WERI-Rb-1 (cell line): ENCODE data around the gene PCDHGB2.
"Not testable (repeated sequence)": the region's sequence is repeated elsewhere in the genome, so short reads cannot be mapped to it uniquely, and the experiment has no call there.

Experiments
- DNase-seq: peaks from one replicate; pipeline ENCODE4 v3.0.0-alpha.2; 2020
- H3K27ac ChIP-seq: fragments of 250-450 bp; sonication (Bioruptor Pico); 2 replicates; pipeline ENCODE4 v1.5.1; 2020; ENCODE audit warnings: mild to moderate bottlenecking, moderate library complexity
- H3K27me3 ChIP-seq: fragments of 250-450 bp; sonication (Bioruptor Pico); 2 replicates; pipeline ENCODE4 v1.5.1; 2021; ENCODE audit warnings: mild to moderate bottlenecking, low read depth, moderate library complexity; ENCODE audit not compliant: insufficient read depth, severe bottlenecking
- H3K36me3 ChIP-seq: fragments of 250-450 bp; sonication (Bioruptor Pico); 2 replicates; pipeline ENCODE4 v1.5.1; 2020; ENCODE audit warnings: mild to moderate bottlenecking, moderate library complexity
- H3K4me3 ChIP-seq: 2 replicates; pipeline ENCODE4 v1.5.1; 2011; ENCODE audit warnings: low read depth, mild to moderate bottlenecking, control low read depth, low read length
- H3K9me3 ChIP-seq: fragments of 250-450 bp; sonication (Bioruptor Pico); 2 replicates; pipeline ENCODE4 v1.5.1; 2021; ENCODE audit warnings: mild to moderate bottlenecking, moderate library complexity; ENCODE audit not compliant: severe bottlenecking
- CTCF ChIP-seq: IDR thresholded peaks from 2 replicates; pipeline ENCODE4 v1.5.1; 2011; ENCODE audit warnings: low read depth, mild to moderate bottlenecking, control low read depth, inconsistent platforms, low read length

PCDHGB2 gene

GRCh38 chr5:141383345-141383744 lies 23.6 kb downstream of the PCDHGB2 start:
- H3K27me3 ChIP-seq: no peaks in the 10 kb centered on the region
- no peak overlapping the region for H3K27ac ChIP-seq
- H3K9me3 ChIP-seq: peaks cover 13% of the 10 kb centered on the region
- DNase-seq: no peak
- no peak overlapping the region for H3K4me3 ChIP-seq
- H3K36me3 ChIP-seq: no peaks in the 10 kb centered on the region
- TF ChIP-seq CTCF: no peak

GRCh38 chr5:141384471-141385267 lies 24.9 kb downstream of the PCDHGB2 start:
- Histone ChIP-seq H3K9me3 (peaks cover 13% of the 10 kb centered on the region), H3K27me3 (no peaks in the 10 kb centered on the region), H3K4me3 (no peak overlapping the region), H3K27ac (no peak overlapping the region), H3K36me3 (no peaks in the 10 kb centered on the region)
- TF ChIP-seq CTCF: no peak
- no peak for DNase-seq

DNA sequence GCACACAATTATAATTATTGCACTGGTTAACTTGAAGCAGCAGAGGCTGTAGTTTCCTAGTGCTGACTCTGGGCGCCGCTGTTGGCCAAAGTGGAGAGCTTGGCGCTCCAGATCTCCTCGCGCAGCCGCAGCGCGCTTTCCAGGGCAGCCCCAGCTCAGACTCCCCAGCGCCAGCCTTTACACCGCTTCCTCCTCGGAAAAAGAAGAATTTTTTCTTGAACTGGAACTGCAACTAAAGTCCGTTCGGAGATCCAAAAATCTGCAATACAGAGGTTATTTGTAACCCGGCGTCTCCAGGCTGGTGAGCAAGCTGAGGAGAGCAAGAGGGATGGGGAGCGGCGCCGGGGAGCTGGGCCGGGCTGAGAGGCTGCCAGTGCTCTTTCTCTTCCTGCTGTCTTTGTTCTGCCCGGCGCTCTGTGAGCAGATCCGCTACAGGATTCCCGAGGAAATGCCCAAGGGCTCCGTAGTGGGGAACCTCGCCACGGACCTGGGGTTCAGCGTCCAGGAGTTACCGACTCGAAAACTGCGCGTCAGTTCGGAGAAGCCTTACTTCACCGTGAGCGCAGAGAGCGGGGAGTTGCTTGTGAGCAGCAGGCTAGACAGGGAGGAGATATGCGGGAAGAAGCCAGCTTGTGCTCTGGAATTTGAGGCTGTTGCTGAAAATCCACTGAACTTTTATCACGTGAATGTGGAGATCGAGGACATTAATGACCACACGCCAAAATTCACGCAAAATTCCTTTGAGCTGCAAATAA lies 27.9 kb downstream of the PCDHGB2 start, which contains the start of gene PCDHGB4:
Gene PCDHGB4, plus strand, starts transcription at position 142 of the 755 bp plus-strand sequence. Its CDS starts 187 bp downstream, at position 329.
- not testable (repeated sequence) for H3K4me3 ChIP-seq, H3K27me3 ChIP-seq, H3K27ac ChIP-seq, H3K36me3 ChIP-seq, DNase-seq
- peaks cover 11% of the 10 kb centered on the region for H3K9me3 ChIP-seq

- H3K9me3 ChIP-seq: peaks cover 6% of the 10 kb centered on the region
- no peak overlapping the region for H3K4me3 ChIP-seq
- no peaks in the 10 kb centered on the region for H3K36me3 ChIP-seq
- TF ChIP-seq CTCF: no peak
- H3K27ac ChIP-seq: no peak overlapping the region
- DNase-seq: no peak
- H3K27me3 ChIP-seq: no peaks in the 10 kb centered on the region
Measured at GRCh38 chr5:141388661-141389060, 28.9 kb downstream of the PCDHGB2 start.

DNA sequence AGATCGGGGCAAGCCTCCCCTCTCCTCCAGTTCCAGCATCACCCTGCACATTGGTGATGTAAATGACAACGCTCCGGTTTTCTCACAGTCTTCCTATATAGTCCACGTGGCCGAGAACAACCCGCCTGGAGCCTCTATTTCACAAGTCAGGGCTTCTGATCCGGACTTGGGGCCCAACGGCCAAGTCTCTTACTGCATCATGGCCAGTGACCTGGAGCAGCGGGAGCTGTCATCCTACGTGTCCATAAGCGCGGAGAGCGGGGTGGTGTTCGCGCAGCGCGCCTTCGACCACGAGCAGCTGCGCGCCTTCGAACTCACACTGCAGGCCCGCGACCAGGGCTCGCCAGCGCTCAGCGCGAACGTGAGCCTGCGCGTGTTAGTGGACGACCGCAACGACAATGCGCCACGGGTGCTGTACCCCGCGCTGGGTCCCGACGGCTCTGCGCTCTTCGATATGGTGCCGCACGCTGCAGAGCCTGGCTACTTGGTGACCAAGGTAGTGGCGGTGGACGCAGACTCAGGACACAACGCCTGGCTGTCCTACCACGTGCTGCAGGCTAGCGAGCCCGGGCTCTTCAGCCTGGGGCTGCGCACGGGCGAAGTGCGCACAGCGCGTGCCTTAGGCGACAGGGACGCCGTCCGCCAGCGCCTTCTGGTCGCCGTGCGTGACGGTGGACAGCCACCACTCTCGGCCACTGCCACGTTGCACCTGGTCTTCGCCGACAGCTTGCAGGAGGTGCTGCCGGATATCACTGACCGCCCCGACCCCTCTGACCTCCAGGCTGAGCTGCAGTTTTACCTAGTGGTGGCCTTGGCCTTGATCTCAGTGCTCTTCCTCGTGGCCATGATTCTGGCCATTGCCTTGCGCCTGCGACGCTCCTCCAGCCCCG lies 29.6 kb downstream of the PCDHGB2 start:
- H3K36me3 ChIP-seq: no peaks in the 10 kb centered on the region
- H3K9me3 ChIP-seq: peaks cover 6% of the 10 kb centered on the region
- DNase-seq: no peak
- H3K27me3 ChIP-seq: no peaks in the 10 kb centered on the region
- H3K27ac ChIP-seq: no peak overlapping the region
- H3K4me3 ChIP-seq: no peak overlapping the region
- TF ChIP-seq CTCF: no peak
